GM18505 (cell line): ENCODE data around the gene TSFM.

Experiments
- ATAC-seq: cut with Tn5 transposase; IDR thresholded peaks from one replicate; pipeline ENCODE4 v1.9.1; 2021; ENCODE audit not compliant: unreplicated experiment
- POLR2A ChIP-seq: IDR thresholded peaks from 4 replicates; pipeline ENCODE4 v1.6.1; 2011; ENCODE audit warnings: borderline replicate concordance; ENCODE audit not compliant: insufficient read depth, insufficient read length; ENCODE audit errors: extremely low read depth

TSFM gene

DNA sequence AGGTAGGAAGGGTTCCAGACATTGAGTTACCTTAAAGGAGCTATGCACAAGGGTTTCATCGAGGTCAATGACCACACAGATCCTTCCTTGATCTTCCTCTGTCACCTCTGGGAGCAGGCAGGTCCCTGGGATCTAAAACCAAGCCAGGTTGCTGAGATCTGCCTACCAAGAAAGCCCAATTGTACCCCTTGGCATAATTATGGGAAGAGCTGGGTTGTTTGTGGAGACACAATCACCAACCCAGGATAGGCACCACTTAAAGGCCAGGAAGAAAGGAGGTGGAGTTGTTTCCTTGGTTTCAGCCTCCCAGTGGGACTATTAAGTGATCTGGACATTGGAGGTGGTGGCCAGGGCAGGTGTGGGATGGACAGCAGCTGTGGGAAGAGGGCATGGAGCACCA lies 44.4 kb downstream of the TSFM start:
- no peak for ATAC-seq
- no peak for TF ChIP-seq POLR2A

- no peak for ATAC-seq
- TF ChIP-seq POLR2A = no peak
These were observed 46.6 kb downstream of the TSFM start for GRCh38 chr12:57829025-57829777.

- ATAC-seq = no peak
- TF ChIP-seq POLR2A = no peak
These were observed 47.8 kb downstream of the TSFM start for GRCh38 chr12:57830393-57830792.

GRCh38 chr12:57832966-57833365 lies 50.4 kb downstream of the TSFM start:
- TF ChIP-seq POLR2A = no peak
- ATAC-seq = no peak

- no peak for ATAC-seq
- no peak for TF ChIP-seq POLR2A
These were observed 51.1 kb downstream of the TSFM start for GRCh38 chr12:57833672-57834071.

DNA sequence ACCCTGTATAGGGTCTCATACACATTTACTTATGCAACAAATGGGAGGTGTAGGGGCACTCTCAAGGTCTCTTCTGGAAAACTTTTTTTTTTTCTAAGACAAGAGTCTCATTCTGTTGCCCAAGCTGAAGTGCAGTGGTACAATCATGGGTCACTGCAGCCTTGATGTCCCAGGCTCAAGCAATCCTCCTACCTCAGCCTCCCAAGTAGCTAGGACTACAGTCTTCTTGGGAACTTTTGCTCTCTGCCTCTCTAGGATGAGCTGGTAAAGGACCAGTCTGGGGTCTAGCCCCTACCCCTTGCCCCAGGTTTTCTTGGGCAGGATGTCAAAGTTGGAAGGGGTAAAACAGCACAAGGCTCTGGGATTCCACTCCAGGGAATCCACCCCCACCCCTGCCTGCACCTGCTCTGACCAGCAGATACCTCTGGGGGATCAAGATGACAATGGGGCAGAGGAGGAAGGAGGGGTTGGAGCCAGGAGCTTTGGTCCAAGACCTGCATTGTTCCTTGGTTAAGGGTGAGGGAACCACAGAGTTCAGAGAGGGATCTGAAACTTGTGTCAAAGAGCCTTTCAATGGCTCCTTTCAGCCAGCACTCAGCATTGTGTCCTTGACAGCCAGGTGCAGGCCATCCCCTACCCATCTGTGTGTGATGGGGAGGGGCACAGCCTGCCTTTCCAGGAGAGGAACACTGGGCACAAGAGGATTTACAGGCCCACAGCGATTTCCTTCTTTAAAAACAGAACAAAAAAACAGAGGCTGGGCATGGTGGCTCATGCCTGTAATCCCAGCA lies 51.7 kb downstream of the TSFM start:
- ATAC-seq = no peak
- TF ChIP-seq POLR2A = no peak

GRCh38 chr12:57835366-57836288 lies 53.0 kb downstream of the TSFM start:
- no peak for ATAC-seq
- TF ChIP-seq POLR2A = no peak

DNA sequence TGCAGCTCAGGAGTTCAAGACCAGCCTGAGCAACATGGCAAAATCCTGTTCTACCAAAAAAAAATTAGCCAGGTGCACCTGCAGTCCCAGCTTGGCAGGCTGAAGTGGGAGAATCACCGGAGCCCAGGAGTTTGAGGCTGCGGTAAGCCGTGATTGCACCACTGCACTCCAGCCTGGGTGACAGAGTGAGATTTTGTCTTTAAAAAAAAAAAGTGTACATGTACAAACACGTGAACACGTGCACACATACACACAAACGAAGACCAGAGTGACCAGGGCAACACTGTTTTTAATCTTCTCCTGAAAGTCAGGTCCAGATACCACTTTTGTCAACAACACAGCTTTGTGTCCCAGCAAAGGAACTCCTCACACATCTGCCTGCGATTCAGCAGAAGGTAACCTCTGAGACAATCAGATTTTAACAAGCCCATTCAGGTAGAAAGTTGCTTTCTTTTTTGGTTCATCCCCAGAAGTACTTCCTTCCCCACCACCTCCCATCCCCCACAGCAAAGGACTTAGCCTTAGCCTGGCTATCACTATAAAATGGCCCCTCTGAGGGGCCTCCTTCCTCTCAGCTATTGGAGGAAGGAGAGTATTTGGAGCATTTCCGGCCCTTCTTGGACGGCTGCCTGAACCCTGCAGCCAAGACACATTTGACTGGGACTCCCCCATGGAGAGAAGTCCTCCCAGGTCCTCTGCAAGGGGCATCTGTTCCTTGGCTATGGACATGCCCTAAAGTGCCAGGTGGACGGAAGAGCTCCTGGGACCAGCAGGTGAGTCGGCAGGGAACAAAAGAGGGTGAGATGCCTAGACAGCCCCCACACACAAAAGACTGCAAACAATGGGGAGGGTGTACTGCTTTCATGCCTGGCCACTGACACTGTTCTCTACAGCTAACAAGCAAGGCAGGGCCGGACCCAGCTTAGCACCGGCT lies 54.1 kb downstream of the TSFM start:
- peak; percentile 60 for ATAC-seq

GRCh38 chr12:57837864-57838562 lies 55.4 kb downstream of the TSFM start:
- ATAC-seq = no peak
- no peak for TF ChIP-seq POLR2A

More for the DNA sequence above, 54.1 kb downstream of the TSFM start:
- TF ChIP-seq POLR2A = peak; percentile 27

- no peak for TF ChIP-seq POLR2A
- no peak for ATAC-seq
These were observed 56.2 kb downstream of the TSFM start for GRCh38 chr12:57838594-57839302.

- no peak for ATAC-seq
- no peak for TF ChIP-seq POLR2A
These were observed 57.4 kb downstream of the TSFM start for GRCh38 chr12:57839996-57840395.
